IMR-90 (cell line): Measurements from ENCODE around the gene PALM. TPM values are rescaled to one million over a fixed set of nuclear protein-coding genes. Genes with fewer than 3 reads are reported as not detected.

Experiments used
- ATAC-seq: fragments of 200-7000 bp; cut with Tn5 transposase; 2 replicates; pipeline ENCODE4 v1.9.1; 2020; ENCODE audit warnings: low read depth, mild to moderate bottlenecking, moderate library complexity
- BruUV-seq: library from RNA; stranded (reverse); fragments of 400-500 nt; replicated peaks from 2 replicates; lab custom pipeline; 2021; lab: Mats Ljungman, UMichigan
- CTCF ChIA-PET: fragments of 300-600 bp; formaldehyde crosslinking; extraction: SDS; loops from one replicate; lab custom pipeline; 2021; ENCODE audit warnings: antibody characterized with exemption; lab: Yijun Ruan, JAX
- POLR2A ChIA-PET: fragments of 300-600 bp; sonication (Branson Sonifier 250); formaldehyde crosslinking; loops from one replicate; lab custom pipeline; 2022; ENCODE audit warnings: antibody characterized with exemption; ENCODE audit not compliant: unreplicated experiment; lab: Charles Lee
- DNase-seq: peaks from one replicate; pipeline ENCODE4 v3.0.0; 2013
- H2AFZ ChIP-seq: replicated peaks from 2 replicates; pipeline ENCODE3; 2013; ENCODE audit warnings: low read length, mild to moderate bottlenecking; ENCODE audit not compliant: poor library complexity
- H2AK5ac ChIP-seq: 2 replicates; pipeline ENCODE4 v1.6.1; 2013; ENCODE audit warnings: low read depth, low read length, inconsistent platforms
- H2AK9ac ChIP-seq: replicated peaks from 2 replicates; pipeline ENCODE3; 2013; ENCODE audit warnings: mild to moderate bottlenecking, low read depth, low read length, moderate library complexity; ENCODE audit not compliant: poor library complexity
- H2BK120ac ChIP-seq: 2 replicates; pipeline ENCODE4 v1.6.1; 2013; ENCODE audit warnings: low read depth, low read length, inconsistent platforms
- H2BK15ac ChIP-seq: 3 replicates; pipeline ENCODE4 v1.6.1; 2013; ENCODE audit warnings: low read depth, low read length, inconsistent platforms
- H2BK20ac ChIP-seq: 2 replicates; pipeline ENCODE4 v1.6.1; 2013; ENCODE audit warnings: low read depth, mild to moderate bottlenecking, inconsistent platforms, low read length, moderate library complexity
- H2BK5ac ChIP-seq: 2 replicates; pipeline ENCODE4 v1.6.1; 2013; ENCODE audit warnings: mild to moderate bottlenecking, low read depth, low read length, inconsistent platforms; ENCODE audit not compliant: poor library complexity, severe bottlenecking
- H3K14ac ChIP-seq: replicated peaks from 2 replicates; pipeline ENCODE4 v1.6.1; 2013; ENCODE audit warnings: low read depth, low read length, inconsistent platforms
- H3K18ac ChIP-seq: 2 replicates; pipeline ENCODE4 v1.6.1; 2013; ENCODE audit warnings: low read depth, low read length, control low read depth
- H3K23ac ChIP-seq: 2 replicates; pipeline ENCODE4 v1.6.1; 2013; ENCODE audit warnings: low read depth, low read length, inconsistent platforms
- H3K27ac ChIP-seq: 2 replicates; pipeline ENCODE4 v1.5.1; 2013; ENCODE audit warnings: mild to moderate bottlenecking, control low read depth, low read length; ENCODE audit not compliant: insufficient read depth
- H3K27me3 ChIP-seq: 2 replicates; pipeline ENCODE4 v1.6.1; 2013; ENCODE audit warnings: low read length; ENCODE audit not compliant: control insufficient read depth, insufficient read depth
- H3K36me3 ChIP-seq: 2 replicates; pipeline ENCODE4 v1.6.1; 2013; ENCODE audit warnings: low read length, mixed read lengths; ENCODE audit not compliant: control insufficient read depth, insufficient read depth
- H3K4ac ChIP-seq: 2 replicates; pipeline ENCODE4 v1.6.1; 2013; ENCODE audit warnings: low read depth, low read length, inconsistent platforms
- H3K4me1 ChIP-seq: 2 replicates; pipeline ENCODE4 v1.6.1; 2013; ENCODE audit warnings: low read length, mixed read lengths; ENCODE audit not compliant: control insufficient read depth, insufficient read depth
- H3K4me2 ChIP-seq: 2 replicates; pipeline ENCODE4 v1.6.1; 2013; ENCODE audit warnings: low read depth, mild to moderate bottlenecking, control low read depth, low read length, moderate library complexity
- H3K4me3 ChIP-seq: 2 replicates; pipeline ENCODE4 v1.5.1; 2013; ENCODE audit warnings: low read depth, mild to moderate bottlenecking, control low read depth, low read length, moderate library complexity; ENCODE audit not compliant: insufficient read depth
- H3K56ac ChIP-seq: 2 replicates; pipeline ENCODE4 v1.6.1; 2013; ENCODE audit warnings: low read length, inconsistent platforms; ENCODE audit not compliant: insufficient read depth; ENCODE audit errors: extremely low read depth
- H3K79me1 ChIP-seq, 2 experiments: 2 replicates each; pipeline ENCODE4 v1.6.1; 2013; ENCODE audit warnings: low read length in 2 of 2, inconsistent platforms in 1 of 2, low read depth in 1 of 2
- H3K9ac ChIP-seq: 2 replicates; pipeline ENCODE4 v1.6.1; 2013; ENCODE audit warnings: low read depth, low read length, control low read depth
- H3K9me1 ChIP-seq: 2 replicates; pipeline ENCODE4 v1.6.1; 2013; ENCODE audit warnings: low read length, inconsistent platforms; ENCODE audit not compliant: insufficient read depth
- H3K9me3 ChIP-seq: 2 replicates; pipeline ENCODE4 v1.6.1; 2013; ENCODE audit warnings: low read length; ENCODE audit not compliant: control insufficient read depth, insufficient read depth
- H4K20me1 ChIP-seq: 2 replicates; pipeline ENCODE4 v1.6.1; 2013; ENCODE audit warnings: low read length, inconsistent platforms; ENCODE audit not compliant: insufficient read depth
- H4K5ac ChIP-seq: 2 replicates; pipeline ENCODE4 v1.6.1; 2013; ENCODE audit warnings: mild to moderate bottlenecking, low read depth, low read length, control low read depth
- H4K8ac ChIP-seq, 2 experiments: 2 replicates each; pipeline ENCODE4 v1.6.1; 2013; ENCODE audit warnings: low read depth in 2 of 2, low read length in 2 of 2, control low read depth in 1 of 2, inconsistent platforms in 1 of 2
- H4K91ac ChIP-seq: 2 replicates; pipeline ENCODE4 v1.6.1; 2013; ENCODE audit warnings: low read depth, low read length, inconsistent platforms; ENCODE audit not compliant: insufficient read depth
- MAZ ChIP-seq: IDR thresholded peaks from 2 replicates; pipeline ENCODE4 v1.6.1; 2012; ENCODE audit warnings: low read depth, mild to moderate bottlenecking, low read length, improper control_type of control experiment, moderate library complexity, borderline replicate concordance
- NFE2L2 ChIP-seq: fragments of 150-350 bp; IDR thresholded peaks from 2 replicates; pipeline ENCODE4 v1.6.1; 2016; ENCODE audit warnings: low read depth, mild to moderate bottlenecking, low read length
- RAD21 ChIP-seq: IDR thresholded peaks from 2 replicates; pipeline ENCODE4 v1.6.1; 2012; ENCODE audit warnings: low read length, improper control_type of control experiment
- RCOR1 ChIP-seq: IDR thresholded peaks from 2 replicates; pipeline ENCODE4 v1.6.1; 2012; ENCODE audit warnings: mild to moderate bottlenecking, low read length, improper control_type of control experiment; ENCODE audit not compliant: insufficient replicate concordance
- RFX5 ChIP-seq: IDR thresholded peaks from 2 replicates; pipeline ENCODE4 v1.8.0; 2012; ENCODE audit warnings: low read depth, mild to moderate bottlenecking, low read length, moderate library complexity
- WGBS, 2 experiments: methylation state at CpG; one replicate each; pipeline versions ENCODE4 v1.1.5 to v1.1.7; 2013; ENCODE audit warnings: missing lambda C conversion rate in 2 of 2; ENCODE audit not compliant: insufficient read length in 1 of 2; ENCODE audit errors: extremely low coverage in 2 of 2; 5-methylcytosine and 5-hydroxymethylcytosine counted together
- dilution Hi-C: fragments of 300-500 bp; cut with HindIII; formaldehyde crosslinking; loops from one replicate; pipeline ENCODE4 v1.14.3; 2018; ENCODE audit warnings: low sequenced_read_pairs; ENCODE audit not compliant: unreplicated experiment
- in situ Hi-C: fragments of 300-500 bp; cut with MboI; formaldehyde crosslinking; loops from 3 replicates; pipeline ENCODE4 v1.14.3; 2019; ENCODE audit warnings: low sequenced_read_pairs, inconsistent platforms, mixed read lengths
- intact Hi-C: fragments of 100-400 bp; cut with micrococcal nuclease; formaldehyde crosslinking; loops from 2 replicates; pipeline ENCODE4 v1.10.0; 2022
- polyA plus RNA-seq, 3 experiments: library from polyadenylated mRNA; depleted of rRNA; stranded (reverse); fragments of >200 nt; gene quantifications; 2 replicates each; pipeline ENCODE4 v1.2.3, GENCODE V29; 2012; ENCODE audit warnings: low replicate concordance in 1 of 3
- total RNA-seq: library from RNA; depleted of rRNA; stranded (reverse); fragments of >200 nt; gene quantifications from 2 replicates; pipeline ENCODE4 v1.2.3, GENCODE V29; 2012
- TF ChIP-seq, protein P1 (sequence below): conservative IDR thresholded peaks from 2 replicates; pipeline ENCODE4 v1.5.1; 2012; ENCODE audit warnings: mild to moderate bottlenecking, low read depth, low read length, improper control_type of control experiment
- TF ChIP-seq, protein P2 (sequence below): fragments of 150-350 bp; IDR thresholded peaks from 2 replicates; pipeline ENCODE4 v1.6.1; 2017; ENCODE audit warnings: mild to moderate bottlenecking, antibody characterized with exemption, low read length, low read depth
- TF ChIP-seq, protein P3 (sequence below): fragments of 150-350 bp; IDR thresholded peaks from 2 replicates; pipeline ENCODE4 v1.6.1; 2016; ENCODE audit warnings: low read depth, mild to moderate bottlenecking, low read length, moderate library complexity, borderline replicate concordance

Gene PALM
- total and polyA plus RNA-seq, 2 of the 4 experiments (the other 2 are of a cell fraction): 2.2 to 7.4 TPM

DNA sequence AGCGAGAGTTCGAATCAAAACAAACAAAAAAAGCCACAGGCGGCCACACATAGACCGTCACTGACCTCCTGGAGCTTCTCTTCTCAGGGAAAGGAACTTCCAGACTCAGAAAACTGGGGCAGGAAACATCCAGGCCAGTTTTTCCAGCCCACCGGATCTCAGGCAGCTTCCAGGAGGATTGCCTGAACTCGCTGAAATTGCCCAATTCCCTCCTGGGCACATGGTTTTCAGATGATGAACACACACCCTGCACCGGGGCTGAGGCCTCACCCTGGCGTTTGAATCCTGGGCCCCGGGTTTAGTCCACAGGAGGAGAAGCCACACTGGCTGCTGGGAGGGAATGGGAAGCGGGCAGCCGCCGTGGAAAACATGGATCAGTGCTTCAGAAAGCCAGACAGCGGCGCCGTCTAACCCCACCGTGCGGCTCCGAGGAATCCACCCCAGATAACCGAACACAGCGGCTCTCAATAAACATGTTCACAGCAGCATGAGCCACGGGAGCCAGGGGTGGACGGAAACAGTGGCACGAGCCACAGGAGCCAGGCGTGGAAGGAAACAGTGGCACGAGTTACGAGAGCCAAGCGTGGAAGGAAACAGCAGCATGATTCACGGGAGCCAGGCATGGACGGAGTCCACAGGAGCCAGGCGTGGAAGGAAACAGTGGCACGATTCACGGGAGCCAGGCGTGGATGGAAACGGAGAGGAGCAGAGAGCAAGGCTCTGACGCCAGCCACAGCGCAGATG lies 70.3 kb downstream of the PALM start (continued):
- TF ChIP-seq, protein P1, sequence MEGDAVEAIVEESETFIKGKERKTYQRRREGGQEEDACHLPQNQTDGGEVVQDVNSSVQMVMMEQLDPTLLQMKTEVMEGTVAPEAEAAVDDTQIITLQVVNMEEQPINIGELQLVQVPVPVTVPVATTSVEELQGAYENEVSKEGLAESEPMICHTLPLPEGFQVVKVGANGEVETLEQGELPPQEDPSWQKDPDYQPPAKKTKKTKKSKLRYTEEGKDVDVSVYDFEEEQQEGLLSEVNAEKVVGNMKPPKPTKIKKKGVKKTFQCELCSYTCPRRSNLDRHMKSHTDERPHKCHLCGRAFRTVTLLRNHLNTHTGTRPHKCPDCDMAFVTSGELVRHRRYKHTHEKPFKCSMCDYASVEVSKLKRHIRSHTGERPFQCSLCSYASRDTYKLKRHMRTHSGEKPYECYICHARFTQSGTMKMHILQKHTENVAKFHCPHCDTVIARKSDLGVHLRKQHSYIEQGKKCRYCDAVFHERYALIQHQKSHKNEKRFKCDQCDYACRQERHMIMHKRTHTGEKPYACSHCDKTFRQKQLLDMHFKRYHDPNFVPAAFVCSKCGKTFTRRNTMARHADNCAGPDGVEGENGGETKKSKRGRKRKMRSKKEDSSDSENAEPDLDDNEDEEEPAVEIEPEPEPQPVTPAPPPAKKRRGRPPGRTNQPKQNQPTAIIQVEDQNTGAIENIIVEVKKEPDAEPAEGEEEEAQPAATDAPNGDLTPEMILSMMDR: no peak

DNA sequence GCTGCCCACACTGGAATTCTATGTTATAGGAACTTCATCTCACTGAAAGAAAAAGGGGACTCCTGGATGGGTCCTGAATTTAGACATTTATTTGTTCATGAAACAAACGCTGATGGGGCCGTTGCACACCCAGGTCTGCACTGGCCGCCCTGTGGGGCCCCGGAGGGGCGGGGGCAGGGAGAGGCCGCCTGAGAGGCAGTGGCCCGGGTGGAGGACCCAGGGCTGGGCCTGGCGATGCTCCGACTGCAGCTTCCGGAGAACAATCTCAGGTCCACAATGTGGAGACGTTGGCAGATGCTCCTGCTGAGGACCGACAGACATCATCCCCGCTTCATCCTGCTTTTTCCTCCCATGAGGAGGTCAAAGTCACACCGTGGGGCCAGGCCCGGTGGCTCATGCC lies 72.2 kb downstream of the PALM start:
- Histone ChIP-seq H3K56ac (no peak overlapping the region), H2BK5ac (no peak overlapping the region), H3K9ac (no peak overlapping the region), H2BK20ac (peak overlapping the region; percentile 66), H3K23ac (no peak overlapping the region), H2AK5ac (peak overlapping the region; percentile 27; the same call in 1 of the 2 replicates), H3K36me3 (no peaks in the 10 kb centered on the region), H3K4me2 (no peak overlapping the region), H3K27ac (no peak overlapping the region), H2BK120ac (peak overlapping the region; percentile 59; the same call in 1 of the 2 replicates), H3K4ac (peak overlapping the region; percentile 74), H2AK9ac (peak overlapping the region; percentile 52), H3K79me1 (peaks cover 2 to 38% of the 10 kb centered on the region in 2 experiments; a peak in 2 of 4 replicates), H4K20me1 (peaks cover 3% of the 10 kb centered on the region; the same call in 1 of the 2 replicates), H4K91ac (peak overlapping the region; percentile 55), H4K5ac (no peak overlapping the region), H2BK15ac (no peak overlapping the region), H4K8ac (no peak overlapping the region), H2AFZ (no peak overlapping the region), H3K4me1 (peaks cover 19% of the 10 kb centered on the region), H3K14ac (no peak overlapping the region), H3K18ac (no peak overlapping the region), H3K9me3 (no peaks in the 10 kb centered on the region), H3K9me1 (peaks cover 15% of the 10 kb centered on the region), H3K4me3 (no peak overlapping the region), H3K27me3 (no peaks in the 10 kb centered on the region)
- no TSS peak for BruUV-seq
- POLR2A ChIA-PET: interaction anchor here (0.8 kb wide), 1 partner anchor 81 kb away, joined by 3 read pairs; no protein-coding TSS in a partner anchor
- ATAC-seq (no peak), DNase-seq (no peak)
- in situ Hi-C loops: no loop called here
- 80% methylated on average over 10 of the region's 15 CpGs; no CpG with 5 or more reads in 1 of the 2 experiments for WGBS, 2 experiments
- CTCF ChIA-PET: no interaction called here
- intact Hi-C loops: no loop called here
- dilution Hi-C loops: no loop called here
- TF ChIP-seq, protein P2, sequence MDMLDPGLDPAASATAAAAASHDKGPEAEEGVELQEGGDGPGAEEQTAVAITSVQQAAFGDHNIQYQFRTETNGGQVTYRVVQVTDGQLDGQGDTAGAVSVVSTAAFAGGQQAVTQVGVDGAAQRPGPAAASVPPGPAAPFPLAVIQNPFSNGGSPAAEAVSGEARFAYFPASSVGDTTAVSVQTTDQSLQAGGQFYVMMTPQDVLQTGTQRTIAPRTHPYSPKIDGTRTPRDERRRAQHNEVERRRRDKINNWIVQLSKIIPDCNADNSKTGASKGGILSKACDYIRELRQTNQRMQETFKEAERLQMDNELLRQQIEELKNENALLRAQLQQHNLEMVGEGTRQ: no peak
- TF ChIP-seq, protein P1: no peak
- no peak for TF ChIP-seq RFX5
- no peak for TF ChIP-seq RCOR1
- TF ChIP-seq, protein P3, sequence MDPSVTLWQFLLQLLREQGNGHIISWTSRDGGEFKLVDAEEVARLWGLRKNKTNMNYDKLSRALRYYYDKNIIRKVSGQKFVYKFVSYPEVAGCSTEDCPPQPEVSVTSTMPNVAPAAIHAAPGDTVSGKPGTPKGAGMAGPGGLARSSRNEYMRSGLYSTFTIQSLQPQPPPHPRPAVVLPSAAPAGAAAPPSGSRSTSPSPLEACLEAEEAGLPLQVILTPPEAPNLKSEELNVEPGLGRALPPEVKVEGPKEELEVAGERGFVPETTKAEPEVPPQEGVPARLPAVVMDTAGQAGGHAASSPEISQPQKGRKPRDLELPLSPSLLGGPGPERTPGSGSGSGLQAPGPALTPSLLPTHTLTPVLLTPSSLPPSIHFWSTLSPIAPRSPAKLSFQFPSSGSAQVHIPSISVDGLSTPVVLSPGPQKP: no peak
- no peak for TF ChIP-seq MAZ
- no peak for TF ChIP-seq RAD21
- no peak for TF ChIP-seq NFE2L2
